GM12864 (cell line): ENCODE measurements around the gene MATN4.
A peak's percentile ranks its signal among the peaks of the same experiment; 100 is the strongest.

Experiments used
- DNase-seq: peaks from one replicate; pipeline ENCODE4 v3.0.0-alpha.2; 2011; ENCODE audit warnings: low read depth
- H3K4me3 ChIP-seq: 2 replicates; pipeline ENCODE4 v1.5.1; 2011; ENCODE audit warnings: mild to moderate bottlenecking, low read depth, low read length, control low read depth
- TF ChIP-seq, protein P1 (sequence below): IDR thresholded peaks from 2 replicates; pipeline ENCODE4 v1.5.1; 2011; ENCODE audit warnings: low read depth, mild to moderate bottlenecking, moderate library complexity, low read length, control low read depth, inconsistent platforms; ENCODE audit errors: missing control alignments

MATN4 gene

DNA sequence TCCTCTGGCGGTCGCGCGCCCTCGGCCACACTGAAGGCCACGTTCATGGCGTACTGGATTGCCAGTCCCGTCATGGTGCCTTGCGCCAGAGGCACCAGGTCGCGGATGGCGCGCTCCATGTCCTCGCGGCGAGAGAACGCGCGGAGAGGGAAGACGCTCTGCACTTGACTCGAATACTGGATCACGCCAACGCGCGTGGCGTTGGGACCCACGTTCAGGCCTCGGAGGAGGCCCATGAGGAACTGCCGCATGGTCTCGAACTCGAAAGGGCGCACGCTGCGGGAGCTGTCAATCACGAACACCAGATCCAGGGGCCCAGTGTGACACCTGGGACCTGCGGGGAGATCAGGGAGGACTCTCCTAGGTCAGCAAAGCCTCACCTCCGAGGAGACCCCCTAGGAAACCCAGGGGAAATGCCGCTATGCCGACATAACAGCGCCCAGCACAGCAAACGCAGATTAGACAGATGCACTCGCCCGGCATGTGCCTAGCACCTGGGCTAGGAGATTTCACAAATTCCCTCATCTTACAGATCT lies 3.6 kb downstream of the MATN4 start:
- TF ChIP-seq, protein P1, sequence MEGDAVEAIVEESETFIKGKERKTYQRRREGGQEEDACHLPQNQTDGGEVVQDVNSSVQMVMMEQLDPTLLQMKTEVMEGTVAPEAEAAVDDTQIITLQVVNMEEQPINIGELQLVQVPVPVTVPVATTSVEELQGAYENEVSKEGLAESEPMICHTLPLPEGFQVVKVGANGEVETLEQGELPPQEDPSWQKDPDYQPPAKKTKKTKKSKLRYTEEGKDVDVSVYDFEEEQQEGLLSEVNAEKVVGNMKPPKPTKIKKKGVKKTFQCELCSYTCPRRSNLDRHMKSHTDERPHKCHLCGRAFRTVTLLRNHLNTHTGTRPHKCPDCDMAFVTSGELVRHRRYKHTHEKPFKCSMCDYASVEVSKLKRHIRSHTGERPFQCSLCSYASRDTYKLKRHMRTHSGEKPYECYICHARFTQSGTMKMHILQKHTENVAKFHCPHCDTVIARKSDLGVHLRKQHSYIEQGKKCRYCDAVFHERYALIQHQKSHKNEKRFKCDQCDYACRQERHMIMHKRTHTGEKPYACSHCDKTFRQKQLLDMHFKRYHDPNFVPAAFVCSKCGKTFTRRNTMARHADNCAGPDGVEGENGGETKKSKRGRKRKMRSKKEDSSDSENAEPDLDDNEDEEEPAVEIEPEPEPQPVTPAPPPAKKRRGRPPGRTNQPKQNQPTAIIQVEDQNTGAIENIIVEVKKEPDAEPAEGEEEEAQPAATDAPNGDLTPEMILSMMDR = no peak

DNA sequence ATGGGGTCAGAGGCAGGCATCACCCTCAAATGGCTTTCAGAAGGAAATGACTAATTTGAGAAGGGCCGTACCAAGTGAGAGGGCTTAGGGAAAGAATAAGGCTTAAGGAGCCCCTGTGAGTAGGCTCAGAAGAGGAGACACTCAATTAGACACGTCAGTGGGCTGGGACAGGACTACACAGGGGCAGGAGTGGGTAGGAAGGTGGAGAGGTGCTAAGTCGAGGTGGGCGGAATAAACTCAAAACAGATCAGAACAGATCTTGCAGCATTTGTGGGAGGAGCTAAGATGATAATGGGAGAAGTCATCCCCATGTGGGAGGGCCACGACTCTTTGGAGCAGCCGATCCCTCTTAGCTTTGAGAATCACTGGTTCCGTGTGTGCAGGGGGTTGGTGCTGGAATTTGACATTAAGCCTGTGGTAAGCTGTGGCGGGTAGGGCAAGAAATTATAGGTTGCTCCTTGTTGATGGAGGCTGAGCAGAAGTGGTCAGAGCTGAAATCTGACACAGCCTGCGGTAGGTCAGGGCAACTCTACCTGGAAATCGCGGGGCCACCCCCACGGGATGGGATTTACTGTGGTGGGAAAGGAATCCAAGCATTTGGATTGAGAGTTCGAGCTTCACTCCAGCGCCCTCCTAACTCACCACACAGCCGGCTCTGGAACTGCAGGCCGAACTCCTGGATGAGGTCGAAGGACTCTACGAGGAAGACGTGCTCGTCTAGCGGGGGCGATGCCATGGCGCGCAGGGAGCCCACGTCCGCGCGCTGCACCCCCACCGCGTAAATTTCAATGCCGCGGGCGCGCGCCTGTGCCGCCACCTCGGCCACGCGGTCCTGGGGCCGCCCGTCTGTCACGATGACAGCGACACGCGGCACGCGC lies 4.3 kb downstream of the MATN4 start:
- TF ChIP-seq, protein P1 = no peak
- DNase-seq = no peak
- H3K4me3 ChIP-seq = no peak overlapping the region

More for the DNA sequence above, 3.6 kb downstream of the MATN4 start:
- DNase-seq = no peak
- H3K4me3 ChIP-seq = no peak overlapping the region

DNA sequence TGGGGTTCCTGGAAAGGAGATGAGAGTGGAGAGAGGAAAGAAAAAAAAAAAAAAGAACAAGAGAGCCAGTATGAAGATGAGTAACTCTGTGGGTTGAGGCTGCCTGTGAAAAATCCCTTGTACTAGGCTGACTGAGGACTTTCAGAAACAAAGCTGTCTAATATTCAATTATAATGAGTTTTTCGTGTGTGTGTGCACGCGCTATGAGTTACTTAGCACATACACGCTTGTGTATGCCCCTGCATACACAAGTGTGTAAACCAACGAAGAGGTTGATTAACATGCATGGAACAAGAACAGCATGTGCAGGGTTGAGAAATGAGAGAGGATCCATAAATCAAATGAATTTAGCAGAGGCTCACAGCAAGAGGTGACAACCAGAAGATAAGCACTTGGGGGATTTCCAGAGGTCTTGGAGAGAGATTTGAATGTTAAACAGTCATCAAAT lies 6.3 kb downstream of the MATN4 start:
- DNase-seq = no peak
- TF ChIP-seq, protein P1 = no peak
- H3K4me3 ChIP-seq = no peak overlapping the region

DNA sequence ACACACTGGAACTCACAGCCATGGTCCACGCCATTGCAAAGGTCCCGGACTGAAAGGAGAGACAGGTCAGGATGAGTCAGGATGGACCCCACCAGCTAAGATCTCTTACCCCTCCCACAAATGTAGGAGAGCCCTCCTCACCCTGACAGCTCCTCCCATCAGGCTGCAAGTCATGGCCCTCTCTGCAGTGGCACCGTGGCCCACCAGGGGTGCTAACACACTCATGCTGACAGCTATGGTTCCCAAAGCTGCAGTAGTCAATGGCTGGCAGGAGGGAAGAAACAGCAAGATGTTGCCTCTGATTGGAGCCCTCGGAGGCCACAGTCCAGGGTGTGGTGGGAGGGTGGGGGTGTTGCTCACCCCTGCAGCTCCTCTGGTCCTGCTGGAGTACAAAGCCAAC lies 7.1 kb downstream of the MATN4 start:
- DNase-seq = no peak
- TF ChIP-seq, protein P1 = peak; percentile 72
- H3K4me3 ChIP-seq = no peak overlapping the region

DNA sequence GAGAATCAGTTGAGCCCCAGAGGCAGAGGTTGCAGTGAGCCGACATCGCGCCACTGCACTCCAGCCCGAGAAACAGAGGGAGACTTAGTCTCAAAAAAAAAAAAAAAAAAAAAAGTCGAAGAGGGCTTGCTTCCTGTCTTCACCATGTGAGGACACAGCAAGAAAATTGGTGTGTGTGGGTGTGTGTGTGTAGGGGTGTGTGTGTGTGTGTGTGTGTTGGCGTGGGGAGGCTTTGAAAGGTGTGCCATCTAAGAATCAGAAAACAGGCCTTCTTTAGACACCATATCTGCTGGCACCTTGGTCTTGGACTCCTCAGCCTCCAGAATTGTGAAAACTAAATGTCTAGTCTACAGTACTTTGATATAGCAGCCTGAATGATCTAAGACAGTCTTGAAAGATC lies 8.3 kb downstream of the MATN4 start:
- H3K4me3 ChIP-seq = no peak overlapping the region
- no peak for DNase-seq
- TF ChIP-seq, protein P1 = no peak

DNA sequence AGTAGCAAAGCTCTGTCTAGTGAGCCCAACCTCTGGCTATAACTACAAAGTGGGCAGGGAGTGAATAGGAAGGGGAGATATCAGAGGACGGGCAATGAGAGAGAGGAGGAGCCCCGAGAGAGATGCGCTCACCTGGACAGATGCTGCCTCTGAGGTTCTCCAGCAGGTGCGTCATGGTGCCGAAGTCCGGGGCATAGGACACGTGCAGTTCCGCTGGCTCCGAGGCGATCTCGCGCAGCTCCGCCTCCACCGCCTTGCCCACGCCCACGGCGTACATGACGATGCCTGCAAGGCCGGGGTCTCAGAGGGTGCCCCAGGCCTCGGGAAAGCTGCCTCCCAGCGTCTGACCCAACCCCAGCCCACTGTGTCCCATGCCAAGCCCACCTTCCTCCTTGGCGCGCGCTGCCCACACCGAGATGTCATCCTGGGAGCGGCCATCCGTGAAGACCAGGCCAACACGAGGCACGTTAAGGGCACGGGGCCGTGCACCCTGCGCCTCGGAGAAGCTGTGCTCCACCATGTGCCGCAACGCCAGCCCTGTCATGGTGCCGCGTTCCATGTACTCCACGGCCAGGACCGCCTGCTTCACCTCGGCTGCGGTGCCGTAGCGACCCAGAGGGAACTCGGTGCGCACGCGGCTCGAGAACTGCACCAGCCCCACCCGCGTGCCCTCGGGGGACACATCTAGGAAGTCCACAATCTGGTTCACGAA lies 10.2 kb downstream of the MATN4 start:
- H3K4me3 ChIP-seq = no peak overlapping the region
- TF ChIP-seq, protein P1 = no peak
- DNase-seq = no peak
